ENCODE measurements around the gene PLA2G1B. TPM values are rescaled to one million over a fixed set of nuclear protein-coding genes. Genes with fewer than 3 reads are reported as not detected.

The PLA2G1B gene
- total RNA-seq, 1 donor: not detected

GRCh38 chr12:120369603-120370342, 42.2 kb upstream of the PLA2G1B start:
- DNase-seq (ENCODE audit: low read depth): no peak
- no peak overlapping the region for H3K4me3 ChIP-seq (ENCODE audit: low read depth, low read length)
- no peak for TF ChIP-seq CTCF (IDR thresholded peaks at IDR 0.05; ENCODE audit: insufficient read depth, low read depth, low read length)

- no peak for TF ChIP-seq CTCF (IDR thresholded peaks at IDR 0.05; ENCODE audit: insufficient read depth, low read depth, low read length)
- H3K4me3 ChIP-seq (ENCODE audit: low read depth, low read length): no peak within 1 kb of the TSS
These were observed 41.4 kb upstream of the PLA2G1B start, which contains the start of gene MSI1 for GRCh38 chr12:120368789-120369602. Gene MSI1 (minus strand): TSS chr12:120369164. CDS start chr12:120369091, 73 bp downstream.

GRCh38 chr12:120367924-120368788, 40.6 kb upstream of the PLA2G1B start:
- no peak for TF ChIP-seq CTCF (IDR thresholded peaks at IDR 0.05; ENCODE audit: insufficient read depth, low read depth, low read length)
- no peak for DNase-seq (ENCODE audit: low read depth)
- no peak overlapping the region for H3K4me3 ChIP-seq (ENCODE audit: low read depth, low read length)

More at GRCh38 chr12:120368789-120369602, 41.4 kb upstream of the PLA2G1B start, which contains the start of gene MSI1:
- no peak for DNase-seq (ENCODE audit: low read depth)

- DNase-seq (ENCODE audit: low read depth): no peak
- peak; percentile 39 for TF ChIP-seq CTCF (IDR thresholded peaks at IDR 0.05; ENCODE audit: insufficient read depth, low read depth, low read length)
- no peak overlapping the region for H3K4me3 ChIP-seq (ENCODE audit: low read depth, low read length)
These were observed 39.8 kb upstream of the PLA2G1B start for GRCh38 chr12:120367233-120367923.

GRCh38 chr12:120366845-120367232, 39.3 kb upstream of the PLA2G1B start:
- no peak for DNase-seq (ENCODE audit: low read depth)
- TF ChIP-seq CTCF (IDR thresholded peaks at IDR 0.05; ENCODE audit: insufficient read depth, low read depth, low read length): no peak
- no peak overlapping the region for H3K4me3 ChIP-seq (ENCODE audit: low read depth, low read length)

GRCh38 chr12:120366341-120366705, 38.7 kb upstream of the PLA2G1B start:
- no peak for TF ChIP-seq CTCF (IDR thresholded peaks at IDR 0.05; ENCODE audit: insufficient read depth, low read depth, low read length)

More at GRCh38 chr12:120366341-120366705, 38.7 kb upstream of the PLA2G1B start:
- no peak overlapping the region for H3K4me3 ChIP-seq (ENCODE audit: low read depth, low read length)
- DNase-seq (ENCODE audit: low read depth): no peak
